OCI-LY7 (cell line): Measurements from ENCODE around the gene PIK3CB. TPM values are rescaled to one million over a fixed set of nuclear protein-coding genes. Genes with fewer than 3 reads are reported as not detected.

Experiments
- BruUV-seq: library from RNA; stranded (reverse); fragments of 400-500 nt; replicated peaks from 2 replicates; lab custom pipeline; 2021; lab: Mats Ljungman, UMichigan
- CTCF ChIA-PET: fragments of 300-600 bp; sonication (Branson Sonifier 250); formaldehyde crosslinking; loops from one replicate; lab custom pipeline; 2022; ENCODE audit warnings: antibody characterized with exemption; ENCODE audit not compliant: unreplicated experiment; lab: Charles Lee
- POLR2A ChIA-PET: fragments of 300-600 bp; sonication (Branson Sonifier 250); formaldehyde crosslinking; loops from one replicate; lab custom pipeline; 2022; ENCODE audit warnings: antibody characterized with exemption; lab: Charles Lee
- DNase-seq: peaks from one replicate; pipeline ENCODE4 v3.0.0-alpha.2; 2015; ENCODE audit warnings: low spot score
- H2AFZ ChIP-seq: fragments of 200-600 bp; sonication (generic), shearing (Covaris generic); 2 replicates; pipeline ENCODE4 v1.6.1; 2014; ENCODE audit warnings: mild to moderate bottlenecking, antibody characterized with exemption, low read length, moderate library complexity
- H3K27ac ChIP-seq: fragments of 200-600 bp; sonication (generic); 2 replicates; pipeline ENCODE4 v1.5.1; 2014; ENCODE audit warnings: mixed run types, low read depth, mild to moderate bottlenecking, moderate library complexity, low read length, inconsistent platforms; ENCODE audit not compliant: poor library complexity, severe bottlenecking
- H3K36me3 ChIP-seq: fragments of 200-600 bp; sonication (generic); 2 replicates; pipeline ENCODE4 v1.6.1; 2014; ENCODE audit warnings: mild to moderate bottlenecking, antibody characterized with exemption, low read length, moderate library complexity, mixed read lengths; ENCODE audit not compliant: insufficient read depth
- H3K4me1 ChIP-seq: fragments of 200-600 bp; sonication (generic); 2 replicates; pipeline ENCODE4 v1.5.1; 2014; ENCODE audit warnings: mild to moderate bottlenecking, low read length; ENCODE audit not compliant: insufficient read depth, poor library complexity, severe bottlenecking
- H3K4me2 ChIP-seq: fragments of 200-600 bp; sonication (generic); 2 replicates; pipeline ENCODE4 v1.6.1; 2014; ENCODE audit warnings: mild to moderate bottlenecking, low read length
- H3K4me3 ChIP-seq: fragments of 200-600 bp; sonication (generic); 2 replicates; pipeline ENCODE4 v1.5.1; 2014; ENCODE audit warnings: mild to moderate bottlenecking, low read depth, low read length; ENCODE audit not compliant: poor library complexity, severe bottlenecking
- H3K79me2 ChIP-seq: fragments of 200-600 bp; sonication (generic); 2 replicates; pipeline ENCODE4 v1.6.1; 2016; ENCODE audit warnings: low read depth, mild to moderate bottlenecking, low read length, moderate library complexity, mixed read lengths; ENCODE audit not compliant: insufficient read depth
- H3K9me2 ChIP-seq: fragments of 200-600 bp; sonication (generic); 2 replicates; pipeline ENCODE4 v1.6.1; 2016; ENCODE audit warnings: mild to moderate bottlenecking, low read length, mixed read lengths; ENCODE audit not compliant: insufficient read depth
- H3K9me3 ChIP-seq: fragments of 200-600 bp; sonication (generic); 2 replicates; pipeline ENCODE4 v1.6.1; 2014; ENCODE audit warnings: mild to moderate bottlenecking, mixed run types, low read length, mixed read lengths
- H4K20me1 ChIP-seq: fragments of 200-600 bp; sonication (generic); 2 replicates; pipeline ENCODE4 v1.6.1; 2014; ENCODE audit warnings: mild to moderate bottlenecking, antibody characterized with exemption, low read length, moderate library complexity, mixed read lengths; ENCODE audit not compliant: insufficient read depth
- EZH2phosphoT487 ChIP-seq: fragments of 200-600 bp; sonication (generic); IDR thresholded peaks from 2 replicates; pipeline ENCODE4 v1.6.1; 2018; ENCODE audit warnings: low read depth, borderline replicate concordance, mild to moderate bottlenecking, mixed run types, antibody characterized with exemption, low read length, moderate library complexity, mixed read lengths
- intact Hi-C: fragments of 100-400 bp; cut with micrococcal nuclease; formaldehyde crosslinking; loops from one replicate; pipeline ENCODE4 v1.10.0; 2022; ENCODE audit not compliant: unreplicated experiment
- total RNA-seq, 2 experiments: library from RNA; depleted of rRNA in 1 of 2; stranded (reverse); fragments of >200 nt in 1 of 2; shearing (Covaris generic) in 1 of 2; gene quantifications; 2 replicates each; pipeline ENCODE4 v1.2.3, GENCODE V29; 2014 to 2022
- TF ChIP-seq, protein P1 (sequence below): fragments of 200-600 bp; sonication (generic); conservative IDR thresholded peaks from 2 replicates; pipeline ENCODE4 v1.5.1; 2014; ENCODE audit warnings: mild to moderate bottlenecking, antibody characterized with exemption, low read length, moderate library complexity, mixed read lengths

Gene PIK3CB
- total RNA-seq, 2 experiments from 2014 or later, result 8.2 to 23.6 TPM

DNA sequence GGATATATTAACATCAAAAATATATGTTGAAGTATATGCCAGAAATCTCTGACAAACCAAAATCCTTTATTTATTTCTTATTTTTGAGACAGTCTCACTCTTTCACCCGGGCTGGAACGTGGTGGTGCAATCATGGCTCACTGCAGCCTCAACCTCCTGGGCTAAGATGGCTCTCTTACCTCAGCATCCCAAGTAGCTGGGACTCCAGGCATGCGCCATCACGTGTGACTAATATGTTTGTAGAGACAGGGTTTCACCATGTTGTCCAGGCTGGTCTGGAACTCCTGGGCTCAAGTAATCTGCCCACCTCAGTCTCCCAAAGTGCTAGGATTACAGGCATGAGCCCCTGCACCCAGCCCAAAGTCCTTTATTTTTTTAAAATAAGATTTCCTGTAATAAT is 214.3 kb downstream of the PIK3CB start:
- CTCF ChIA-PET, result no interaction called here

DNA sequence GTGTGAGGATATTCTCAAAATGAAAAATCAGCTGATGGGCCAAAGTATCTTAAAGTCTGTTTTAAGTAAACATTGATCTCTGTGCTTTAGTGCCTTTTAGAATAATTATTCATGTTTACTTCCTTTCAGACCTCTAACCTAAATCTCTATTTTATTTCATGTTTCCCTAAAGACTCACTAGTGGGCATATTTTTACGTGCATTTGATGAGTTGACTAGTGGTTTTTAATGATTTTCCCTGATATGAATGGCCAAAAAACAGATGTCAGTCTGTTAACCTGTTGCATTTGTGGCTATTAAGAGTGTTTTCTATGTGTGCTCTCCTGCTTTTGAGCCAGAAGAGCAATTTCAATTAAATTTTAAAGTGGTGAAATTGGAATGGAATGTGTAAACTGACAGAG is 219.3 kb downstream of the PIK3CB start:
- H3K27ac ChIP-seq, result no peak overlapping the region
- H4K20me1 ChIP-seq, result no peaks in the 10 kb centered on the region
- TF ChIP-seq, protein P1, sequence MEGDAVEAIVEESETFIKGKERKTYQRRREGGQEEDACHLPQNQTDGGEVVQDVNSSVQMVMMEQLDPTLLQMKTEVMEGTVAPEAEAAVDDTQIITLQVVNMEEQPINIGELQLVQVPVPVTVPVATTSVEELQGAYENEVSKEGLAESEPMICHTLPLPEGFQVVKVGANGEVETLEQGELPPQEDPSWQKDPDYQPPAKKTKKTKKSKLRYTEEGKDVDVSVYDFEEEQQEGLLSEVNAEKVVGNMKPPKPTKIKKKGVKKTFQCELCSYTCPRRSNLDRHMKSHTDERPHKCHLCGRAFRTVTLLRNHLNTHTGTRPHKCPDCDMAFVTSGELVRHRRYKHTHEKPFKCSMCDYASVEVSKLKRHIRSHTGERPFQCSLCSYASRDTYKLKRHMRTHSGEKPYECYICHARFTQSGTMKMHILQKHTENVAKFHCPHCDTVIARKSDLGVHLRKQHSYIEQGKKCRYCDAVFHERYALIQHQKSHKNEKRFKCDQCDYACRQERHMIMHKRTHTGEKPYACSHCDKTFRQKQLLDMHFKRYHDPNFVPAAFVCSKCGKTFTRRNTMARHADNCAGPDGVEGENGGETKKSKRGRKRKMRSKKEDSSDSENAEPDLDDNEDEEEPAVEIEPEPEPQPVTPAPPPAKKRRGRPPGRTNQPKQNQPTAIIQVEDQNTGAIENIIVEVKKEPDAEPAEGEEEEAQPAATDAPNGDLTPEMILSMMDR, result no peak
- no peak for TF ChIP-seq EZH2phosphoT487
- H2AFZ ChIP-seq, result 0 out of 2 replicates have a peak overlapping the region, but pooled peaks have one; percentile 1
- CTCF ChIA-PET, result no interaction called here
- no peaks in the 10 kb centered on the region for H3K4me1 ChIP-seq
- H3K4me3 ChIP-seq, result no peak overlapping the region
- no TSS peak for BruUV-seq
- H3K4me2 ChIP-seq, result no peak overlapping the region
- DNase-seq, result no peak
- H3K9me2 ChIP-seq, result no peaks in the 10 kb centered on the region
- intact Hi-C loops, result no loop called here
- no peaks in the 10 kb centered on the region for H3K36me3 ChIP-seq
- H3K9me3 ChIP-seq, result no peaks in the 10 kb centered on the region
- no peaks in the 10 kb centered on the region for H3K79me2 ChIP-seq
- POLR2A ChIA-PET, result interaction anchor here (0.7 to 1.3 kb wide), 2 partner anchors 10 to 1851 kb away, joined by 3 to 4 read pairs; no protein-coding TSS in a partner anchor

More for the DNA sequence above, 214.3 kb downstream of the PIK3CB start:
- no peak overlapping the region for H3K4me2 ChIP-seq
- H3K36me3 ChIP-seq, result no peaks in the 10 kb centered on the region
- no peaks in the 10 kb centered on the region for H3K9me2 ChIP-seq
- H3K4me3 ChIP-seq, result no peak overlapping the region
- no peak overlapping the region for H3K27ac ChIP-seq
- intact Hi-C loops, result no loop called here
- H3K79me2 ChIP-seq, result no peaks in the 10 kb centered on the region
- BruUV-seq, result no TSS peak
- no peaks in the 10 kb centered on the region for H4K20me1 ChIP-seq
- H2AFZ ChIP-seq, result no peak overlapping the region
- POLR2A ChIA-PET, result interaction anchor here (1.2 kb wide), 1 partner anchor 310 kb away, joined by 3 read pairs; no protein-coding TSS in a partner anchor
- no peak for DNase-seq
- H3K9me3 ChIP-seq, result no peaks in the 10 kb centered on the region
- H3K4me1 ChIP-seq, result no peaks in the 10 kb centered on the region
- TF ChIP-seq, protein P1, result no peak
- no peak for TF ChIP-seq EZH2phosphoT487

- no peak overlapping the region for H3K27ac ChIP-seq
- H3K36me3 ChIP-seq, result no peaks in the 10 kb centered on the region
- no peaks in the 10 kb centered on the region for H4K20me1 ChIP-seq
- ChIA-PET POLR2A (interaction anchor here (1.1 to 1.3 kb wide), 2 partner anchors 97 to 234 kb away, joined by 3 to 4 read pairs; no protein-coding TSS in a partner anchor), CTCF (no interaction called here)
- no peaks in the 10 kb centered on the region for H3K9me2 ChIP-seq
- TF ChIP-seq EZH2phosphoT487, result no peak
- TF ChIP-seq, protein P1, result no peak
- TSS peak; percentile 84 for BruUV-seq
- intact Hi-C loops, result no loop called here
- H3K79me2 ChIP-seq, result no peaks in the 10 kb centered on the region
- H3K9me3 ChIP-seq, result no peaks in the 10 kb centered on the region
- peak overlapping the region; percentile 59; the same call in 1 of the 2 replicates for H3K4me2 ChIP-seq
- H2AFZ ChIP-seq, result no peak overlapping the region; the same call in 1 of the 2 replicates
- no peaks in the 10 kb centered on the region for H3K4me1 ChIP-seq
- DNase-seq, result no peak
- no peak overlapping the region for H3K4me3 ChIP-seq
Observed at GRCh38 chr3:138609898-138610266, 224.8 kb downstream of the PIK3CB start.
